CD4-positive, CD25-positive, alpha-beta regulatory T cell (primary cell): ENCODE results near the gene EIF2B1. TPM values are rescaled to one million over a fixed set of nuclear protein-coding genes. Genes with fewer than 3 reads are reported as not detected.
A peak's percentile ranks its signal among the peaks of the same experiment; 100 is the strongest.
"Not testable (repeated sequence)": the region's sequence is repeated elsewhere in the genome, so short reads cannot be mapped to it uniquely, and the experiment has no call there.

Source experiments
- ATAC-seq, 2 donors: fragments of 150-1000 bp; cut with Tn5 transposase; one replicate each; pipeline ENCODE4 v1.10.0; 2021; ENCODE audit warnings: low read depth in 2 of 2, moderate number of reproducible peaks in 2 of 2, moderate library complexity in 1 of 2
- DNase-seq, 3 donors: peaks; one replicate each; pipeline versions ENCODE4 v3.0.0 to v3.0.0-alpha.2; 2012 to 2022; ENCODE audit warnings: mixed read lengths in 1 of 3
- H3K27ac ChIP-seq: one replicate; pipeline ENCODE4 v1.7.0; 2013; ENCODE audit warnings: mild to moderate bottlenecking, low read length; ENCODE audit not compliant: insufficient read depth, poor library complexity, severe bottlenecking
- H3K27me3 ChIP-seq: one replicate; pipeline ENCODE4 v1.7.0; 2013; ENCODE audit warnings: low read length; ENCODE audit not compliant: control insufficient read depth, insufficient read depth
- H3K36me3 ChIP-seq: one replicate; pipeline ENCODE4 v1.7.0; 2013; ENCODE audit warnings: mild to moderate bottlenecking, low read length, moderate library complexity; ENCODE audit not compliant: control insufficient read depth, insufficient read depth
- H3K4me1 ChIP-seq: 2 replicates; pipeline ENCODE4 v1.7.0; 2013; ENCODE audit warnings: mild to moderate bottlenecking, low read length; ENCODE audit not compliant: insufficient read depth, control insufficient read depth, poor library complexity, severe bottlenecking
- H3K4me3 ChIP-seq: one replicate; pipeline ENCODE4 v1.7.0; 2013; ENCODE audit warnings: low read depth, mild to moderate bottlenecking, low read length, moderate library complexity
- H3K9me3 ChIP-seq, 2 experiments: 1 replicate in 1 of 2; 2 replicates in 1 of 2; pipeline ENCODE4 v1.7.0; 2013; ENCODE audit warnings: low read length in 2 of 2, mild to moderate bottlenecking in 1 of 2, moderate library complexity in 1 of 2; ENCODE audit not compliant: control insufficient read depth in 2 of 2
- H3K27ac Mint-ChIP-seq, 3 donors: one replicate each; pipeline ENCODE4 v1.8.0; 2020 to 2022; ENCODE audit warnings: mild to moderate bottlenecking in 3 of 3, mixed read lengths in 3 of 3, moderate library complexity in 2 of 3
- H3K27me3 Mint-ChIP-seq: one replicate; pipeline ENCODE4 v1.8.0; 2022; ENCODE audit warnings: mild to moderate bottlenecking, mixed read lengths
- H3K36me3 Mint-ChIP-seq: one replicate; pipeline ENCODE4 v1.8.0; 2020; ENCODE audit warnings: mixed read lengths
- H3K4me1 Mint-ChIP-seq, 4 donors: one replicate each; pipeline ENCODE4 v1.8.0; 2020 to 2022; ENCODE audit warnings: mixed read lengths in 4 of 4, mild to moderate bottlenecking in 1 of 4
- H3K4me3 Mint-ChIP-seq, 4 donors: one replicate each; pipeline ENCODE4 v1.8.0; 2020 to 2022; ENCODE audit warnings: mild to moderate bottlenecking in 4 of 4, mixed read lengths in 4 of 4, moderate library complexity in 3 of 4
- H3K9me3 Mint-ChIP-seq, 7 donors: one replicate each; pipeline ENCODE4 v1.8.0; 2020 to 2022; ENCODE audit warnings: mixed read lengths in 7 of 7, mild to moderate bottlenecking in 3 of 7, moderate library complexity in 2 of 7
- polyA plus RNA-seq, 4 donors: library from polyadenylated mRNA; unstranded; fragments of 300-500 nt; fragmentation: Illumina TruSeq; gene quantifications; one replicate each; pipeline ENCODE4 v1.2.3, GENCODE V29; 2021
- total RNA-seq: library from RNA; stranded (reverse); gene quantifications from one replicate; pipeline ENCODE4 v1.2.3, GENCODE V29; 2022

Gene EIF2B1
- total and polyA plus RNA-seq, 5 donors from 2014 or later, result 53.8 to 84.1 (median 69.0) TPM

- no peaks in the 10 kb centered on the region for H3K27me3 Mint-ChIP-seq
- no peak overlapping the region for H3K4me3 ChIP-seq
- peak overlapping the region in 2 of 3 donors; percentile 45 to 82 for H3K27ac Mint-ChIP-seq
- ATAC-seq, result no peak
- no peaks in the 10 kb centered on the region for H3K9me3 ChIP-seq
- H3K4me3 Mint-ChIP-seq, result peak overlapping the region; percentile 59 to 89 (median 70)
- H3K9me3 Mint-ChIP-seq, result peaks cover 0 to 2% (median 0%) of the 10 kb centered on the region in 7 donors
- H3K27ac ChIP-seq, result no peak overlapping the region
- peaks cover 26% of the 10 kb centered on the region for H3K36me3 ChIP-seq
- peaks cover 12% of the 10 kb centered on the region for H3K4me1 ChIP-seq
- peaks cover 14% of the 10 kb centered on the region for H3K36me3 Mint-ChIP-seq
- DNase-seq, result no peak
- H3K27me3 ChIP-seq, result no peaks in the 10 kb centered on the region
- H3K4me1 Mint-ChIP-seq, result peaks cover 6 to 47% (median 26%) of the 10 kb centered on the region in 4 donors
These were observed 34.2 kb downstream of the EIF2B1 start for GRCh38 chr12:123599310-123599709.

DNA sequence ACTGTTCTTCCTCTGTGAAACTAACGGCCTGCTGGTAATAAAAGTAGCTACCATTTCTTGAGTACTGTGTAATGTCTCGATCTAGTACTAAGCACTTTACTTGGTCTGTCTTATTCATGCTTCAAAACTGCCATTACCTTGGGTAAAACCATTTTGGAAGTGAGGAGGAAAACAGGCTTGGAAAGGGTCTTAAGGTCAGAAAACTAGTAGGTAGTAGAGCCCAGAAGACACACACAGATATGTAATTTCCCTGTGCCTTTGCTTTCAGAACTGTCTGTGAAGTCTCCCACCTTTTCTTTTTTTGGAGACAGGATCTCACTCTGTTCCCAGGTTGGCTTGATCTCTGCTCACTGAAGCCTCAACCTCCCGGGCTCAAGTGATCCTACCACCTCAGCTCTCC is 35.0 kb downstream of the EIF2B1 start:
- ATAC-seq (no peak), DNase-seq (no peak)
- Histone ChIP-seq H3K27ac (no peak overlapping the region), H3K9me3 (no peaks in the 10 kb centered on the region), H3K4me3 (no peak overlapping the region), H3K4me1 (peaks cover 12% of the 10 kb centered on the region), H3K36me3 (peaks cover 26% of the 10 kb centered on the region), H3K27me3 (no peaks in the 10 kb centered on the region)
- no peak overlapping the region for H3K27ac Mint-ChIP-seq
- H3K27me3 Mint-ChIP-seq, result no peaks in the 10 kb centered on the region
- H3K4me3 Mint-ChIP-seq, result peak overlapping the region in 1 of 4 donors; percentile 29
- H3K36me3 Mint-ChIP-seq, result peaks cover 10% of the 10 kb centered on the region
- H3K9me3 Mint-ChIP-seq, result peaks cover 0 to 2% (median 0%) of the 10 kb centered on the region in 7 donors
- peaks cover 6 to 43% (median 24%) of the 10 kb centered on the region in 4 donors for H3K4me1 Mint-ChIP-seq

DNA sequence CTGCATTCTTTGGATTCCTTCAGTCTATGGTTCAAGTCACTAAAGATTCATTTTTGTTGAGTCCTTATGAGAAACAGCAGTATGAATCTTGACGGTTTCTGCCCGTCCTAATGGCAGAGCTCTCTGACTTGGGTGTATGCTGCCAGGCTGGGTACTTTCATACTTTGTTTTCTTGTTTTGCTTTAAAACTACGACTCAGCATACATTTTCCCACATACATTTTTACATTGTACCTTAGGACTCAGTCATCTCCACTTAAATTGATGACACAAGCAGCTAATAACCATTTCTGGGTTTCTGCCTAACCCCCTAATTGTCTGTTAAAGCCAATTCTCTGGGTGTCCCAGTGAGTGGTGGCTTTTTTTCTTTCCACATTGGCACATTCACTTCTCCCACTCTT is 36.4 kb downstream of the EIF2B1 start:
- Histone ChIP-seq H3K27ac (no peak overlapping the region), H3K4me1 (no peaks in the 10 kb centered on the region), H3K36me3 (peaks cover 37% of the 10 kb centered on the region), H3K4me3 (no peak overlapping the region), H3K9me3 (no peaks in the 10 kb centered on the region), H3K27me3 (no peaks in the 10 kb centered on the region)
- DNase-seq (no peak), ATAC-seq (no peak)
- Mint-ChIP-seq H3K4me1 (peaks cover 5 to 42% (median 23%) of the 10 kb centered on the region in 4 donors), H3K27ac (no peak overlapping the region), H3K4me3 (peak overlapping the region in 1 of 4 donors; percentile 32), H3K36me3 (peaks cover 10% of the 10 kb centered on the region), H3K27me3 (no peaks in the 10 kb centered on the region), H3K9me3 (peaks cover 0 to 2% (median 0%) of the 10 kb centered on the region in 7 donors)

- DNase-seq (no peak), ATAC-seq (no peak)
- Histone ChIP-seq H3K4me3 (no peak overlapping the region), H3K27me3 (no peaks in the 10 kb centered on the region), H3K36me3 (peaks cover 50% of the 10 kb centered on the region), H3K27ac (no peak overlapping the region), H3K4me1 (no peaks in the 10 kb centered on the region), H3K9me3 (no peaks in the 10 kb centered on the region)
- H3K27me3 Mint-ChIP-seq, result no peaks in the 10 kb centered on the region
- peaks cover 0 to 2% (median 0%) of the 10 kb centered on the region in 7 donors for H3K9me3 Mint-ChIP-seq
- H3K27ac Mint-ChIP-seq, result no peak overlapping the region
- H3K36me3 Mint-ChIP-seq, result peaks cover 16% of the 10 kb centered on the region
- no peak overlapping the region for H3K4me3 Mint-ChIP-seq
- peaks cover 13 to 37% (median 23%) of the 10 kb centered on the region in 4 donors for H3K4me1 Mint-ChIP-seq
These were observed 37.8 kb downstream of the EIF2B1 start for GRCh38 chr12:123595729-123596128.

- no peak overlapping the region for H3K4me3 ChIP-seq
- H3K36me3 ChIP-seq, result peaks cover 65% of the 10 kb centered on the region
- H3K27me3 Mint-ChIP-seq, result no peaks in the 10 kb centered on the region
- no peak overlapping the region for H3K27ac ChIP-seq
- H3K36me3 Mint-ChIP-seq, result peaks cover 30% of the 10 kb centered on the region
- no peaks in the 10 kb centered on the region for H3K9me3 ChIP-seq
- peak overlapping the region in 1 of 4 donors; percentile 25 for H3K4me3 Mint-ChIP-seq
- H3K4me1 ChIP-seq, result peaks cover 21% of the 10 kb centered on the region
- H3K27ac Mint-ChIP-seq, result peak overlapping the region in 2 of 3 donors; percentile 23 to 64
- H3K27me3 ChIP-seq, result no peaks in the 10 kb centered on the region
- ATAC-seq, result no peak
- no peak for DNase-seq
- peaks cover 13 to 54% (median 36%) of the 10 kb centered on the region in 4 donors for H3K4me1 Mint-ChIP-seq
- no peaks in the 10 kb centered on the region for H3K9me3 Mint-ChIP-seq
These were observed 41.6 kb downstream of the EIF2B1 start for GRCh38 chr12:123591702-123592481.

DNA sequence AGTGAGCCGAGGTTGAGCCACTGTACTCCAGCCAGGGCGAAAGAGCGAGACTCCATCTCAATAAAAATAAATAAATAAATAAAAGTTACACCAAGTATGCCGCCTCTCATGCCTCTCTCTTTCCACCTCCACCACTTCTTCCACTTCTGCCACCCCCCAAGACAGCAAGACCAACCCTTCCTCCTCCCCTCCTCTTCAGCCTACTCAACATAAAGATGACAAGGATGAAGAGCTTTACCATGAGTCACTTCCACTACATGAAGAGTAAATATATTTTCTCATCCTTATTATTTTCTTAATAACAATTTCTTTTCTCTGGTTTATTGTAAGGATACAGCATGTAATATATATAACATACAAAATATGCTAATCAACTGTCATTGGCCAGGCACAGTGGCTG is 52.7 kb downstream of the EIF2B1 start:
- Histone ChIP-seq H3K36me3 (no peaks in the 10 kb centered on the region), H3K27me3 (no peaks in the 10 kb centered on the region), H3K27ac (no peak overlapping the region), H3K4me1 (peaks cover 24% of the 10 kb centered on the region), H3K4me3 (no peak overlapping the region), H3K9me3 (no peaks in the 10 kb centered on the region)
- Mint-ChIP-seq H3K9me3 (no peaks in the 10 kb centered on the region), H3K4me3 (peak overlapping the region in 1 of 4 donors; percentile 93), H3K4me1 (peaks cover 12 to 41% (median 25%) of the 10 kb centered on the region in 4 donors), H3K27me3 (peaks cover 5% of the 10 kb centered on the region), H3K27ac (no peak overlapping the region), H3K36me3 (no peaks in the 10 kb centered on the region)
- DNase-seq (no peak), ATAC-seq (no peak)

- H3K9me3 Mint-ChIP-seq, H3K4me3 ChIP-seq, DNase-seq, H3K4me3 Mint-ChIP-seq, H3K27me3 Mint-ChIP-seq, H3K27ac ChIP-seq, H3K36me3 Mint-ChIP-seq, H3K36me3 ChIP-seq, H3K27me3 ChIP-seq, H3K9me3 ChIP-seq, ATAC-seq: not testable (repeated sequence)
- Mint-ChIP-seq H3K4me1 (peaks cover 4 to 28% (median 15%) of the 10 kb centered on the region in 4 donors), H3K27ac (peak overlapping the region in 1 of 3 donors; percentile 83)
- peaks cover 16% of the 10 kb centered on the region for H3K4me1 ChIP-seq
These were observed 54.7 kb downstream of the EIF2B1 start for GRCh38 chr12:123578829-123579228.

GRCh38 chr12:123578243-123578642 is 55.2 kb downstream of the EIF2B1 start:
- ATAC-seq, result no peak

More at GRCh38 chr12:123578243-123578642, 55.2 kb downstream of the EIF2B1 start:
- Histone ChIP-seq H3K27ac (no peak overlapping the region), H3K9me3 (no peaks in the 10 kb centered on the region), H3K4me1 (peaks cover 13% of the 10 kb centered on the region), H3K4me3 (no peak overlapping the region), H3K27me3 (no peaks in the 10 kb centered on the region), H3K36me3 (no peaks in the 10 kb centered on the region)
- no peak for DNase-seq
- Mint-ChIP-seq H3K27me3 (peaks cover 5% of the 10 kb centered on the region), H3K36me3 (no peaks in the 10 kb centered on the region), H3K27ac (no peak overlapping the region), H3K4me1 (peaks cover 4 to 24% (median 12%) of the 10 kb centered on the region in 4 donors), H3K9me3 (no peaks in the 10 kb centered on the region), H3K4me3 (no peak overlapping the region)
